Measurements from ENCODE around the gene VIPR2.

Gene VIPR2

GRCh38 chr7:159076333-159076732, 68.3 kb downstream of the VIPR2 start:
- Histone ChIP-seq H3K27me3 (ENCODE audit: insufficient read depth, low read depth) (no peaks in the 10 kb centered on the region), H3K4me2 (no peak overlapping the region), H2AFZ (ENCODE audit: low read depth) (no peak overlapping the region), H3K36me3 (ENCODE audit: insufficient read depth) (no peaks in the 10 kb centered on the region), H3K79me2 (ENCODE audit: insufficient read depth, low read depth) (no peaks in the 10 kb centered on the region), H3K9ac (no peak overlapping the region), H4K20me1 (ENCODE audit: insufficient read depth) (no peaks in the 10 kb centered on the region), H3K4me1 (ENCODE audit: low read depth, poor library complexity, severe bottlenecking) (no peaks in the 10 kb centered on the region), H3K4me3 (IDR thresholded peaks at IDR 0.05; ENCODE audit: insufficient read depth, low read depth, low read length) (no peak overlapping the region), H3K27ac (no peak overlapping the region)
- TF ChIP-seq CTCF (conservative IDR thresholded peaks at IDR 0.05; ENCODE audit: low read depth, low read length): no peak

GRCh38 chr7:159075563-159076238, 69.0 kb downstream of the VIPR2 start:
- H3K27ac ChIP-seq: no peak overlapping the region
- H3K9ac ChIP-seq: no peak overlapping the region
- no peak overlapping the region for H2AFZ ChIP-seq (ENCODE audit: low read depth)
- H3K4me2 ChIP-seq: no peak overlapping the region
- no peaks in the 10 kb centered on the region for H4K20me1 ChIP-seq (ENCODE audit: insufficient read depth)
- no peaks in the 10 kb centered on the region for H3K36me3 ChIP-seq (ENCODE audit: insufficient read depth)
- TF ChIP-seq CTCF (conservative IDR thresholded peaks at IDR 0.05; ENCODE audit: low read depth, low read length): no peak
- no peaks in the 10 kb centered on the region for H3K4me1 ChIP-seq (ENCODE audit: low read depth, poor library complexity, severe bottlenecking)
- H3K27me3 ChIP-seq (ENCODE audit: insufficient read depth, low read depth): no peaks in the 10 kb centered on the region
- no peaks in the 10 kb centered on the region for H3K79me2 ChIP-seq (ENCODE audit: insufficient read depth, low read depth)
- H3K4me3 ChIP-seq (IDR thresholded peaks at IDR 0.05; ENCODE audit: insufficient read depth, low read depth, low read length): no peak overlapping the region

- Histone ChIP-seq H4K20me1 (ENCODE audit: insufficient read depth) (no peaks in the 10 kb centered on the region), H3K27ac (no peak overlapping the region), H3K4me2 (no peak overlapping the region), H3K4me3 (IDR thresholded peaks at IDR 0.05; ENCODE audit: insufficient read depth, low read depth, low read length) (no peak overlapping the region), H3K79me2 (ENCODE audit: insufficient read depth, low read depth) (no peaks in the 10 kb centered on the region), H3K9ac (no peak overlapping the region), H3K36me3 (ENCODE audit: insufficient read depth) (no peaks in the 10 kb centered on the region), H3K4me1 (ENCODE audit: low read depth, poor library complexity, severe bottlenecking) (no peaks in the 10 kb centered on the region), H3K27me3 (ENCODE audit: insufficient read depth, low read depth) (no peaks in the 10 kb centered on the region), H2AFZ (ENCODE audit: low read depth) (no peak overlapping the region)
- TF ChIP-seq CTCF (conservative IDR thresholded peaks at IDR 0.05; ENCODE audit: low read depth, low read length): no peak
Observed at GRCh38 chr7:159071260-159071659, 73.4 kb downstream of the VIPR2 start.

GRCh38 chr7:159070431-159071148, 74.1 kb downstream of the VIPR2 start:
- H2AFZ ChIP-seq (ENCODE audit: low read depth): no peak overlapping the region
- H3K79me2 ChIP-seq (ENCODE audit: insufficient read depth, low read depth): no peaks in the 10 kb centered on the region
- H3K4me1 ChIP-seq (ENCODE audit: low read depth, poor library complexity, severe bottlenecking): no peaks in the 10 kb centered on the region
- no peaks in the 10 kb centered on the region for H3K27me3 ChIP-seq (ENCODE audit: insufficient read depth, low read depth)
- H3K4me3 ChIP-seq (IDR thresholded peaks at IDR 0.05; ENCODE audit: insufficient read depth, low read depth, low read length): no peak overlapping the region
- TF ChIP-seq CTCF (conservative IDR thresholded peaks at IDR 0.05; ENCODE audit: low read depth, low read length): no peak
- H3K4me2 ChIP-seq: no peak overlapping the region
- H3K27ac ChIP-seq: no peak overlapping the region
- H4K20me1 ChIP-seq (ENCODE audit: insufficient read depth): no peaks in the 10 kb centered on the region
- H3K36me3 ChIP-seq (ENCODE audit: insufficient read depth): no peaks in the 10 kb centered on the region
- no peak overlapping the region for H3K9ac ChIP-seq

Data from KMS-11 (cell line).